ENCODE results near the gene SLF2.

DNA sequence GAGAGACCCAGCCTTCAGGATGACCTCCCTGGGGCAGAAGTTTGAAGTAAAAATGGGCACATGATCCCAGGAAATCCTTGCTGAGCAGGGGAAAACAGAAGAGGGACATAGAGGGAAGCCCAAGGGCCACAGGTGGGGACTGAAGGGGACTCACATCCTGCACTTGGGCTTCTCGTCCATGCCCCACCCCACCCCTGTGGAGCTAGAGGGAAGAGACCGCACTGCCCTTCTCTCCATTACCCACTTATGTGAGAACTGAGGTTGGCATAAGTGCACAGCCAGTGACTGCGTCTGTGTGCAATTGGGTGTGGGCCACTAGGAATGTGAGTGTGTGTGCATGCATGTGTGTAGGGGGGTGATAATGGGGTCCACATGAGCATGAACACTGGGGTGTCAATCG lies 43.4 kb upstream of the SLF2 start:
- TF ChIP-seq HDAC3 (IDR thresholded peaks at IDR 0.05; ENCODE audit: borderline replicate concordance, partially characterized antibody) (no peak), POLR2AphosphoS5 (IDR thresholded peaks at IDR 0.05; ENCODE audit: control insufficient read depth, insufficient read depth, low read depth, low read length) (no peak), KHSRP (IDR thresholded peaks at IDR 0.05) (no peak), NFRKB (IDR thresholded peaks at IDR 0.05; ENCODE audit: low read depth) (no peak), L3MBTL2 (IDR thresholded peaks at IDR 0.05) (no peak), ASH1L (IDR thresholded peaks at IDR 0.05; ENCODE audit: borderline replicate concordance, low read depth, partially characterized antibody) (no peak), ZNF655 (CRISPR knock-in tag; IDR thresholded peaks at IDR 0.05) (no peak)
